MM.1S (cell line): ENCODE results near the gene CNKSR3.

Experiments
- EZH2 ChIP-seq: fragments of 300-600 bp; sonication (generic); optimal IDR thresholded peaks from 2 replicates; pipeline ENCODE3; 2017; ENCODE audit warnings: low read depth, mild to moderate bottlenecking, antibody characterized with exemption, low read length, mixed read lengths
- EZH2phosphoT487 ChIP-seq: fragments of 300-600 bp; sonication (generic); IDR thresholded peaks from 2 replicates; pipeline ENCODE4 v1.6.1; 2018; ENCODE audit warnings: antibody characterized with exemption, low read length
- TF ChIP-seq, protein P1 (sequence below): fragments of 300-600 bp; sonication (generic); IDR thresholded peaks from 2 replicates; pipeline ENCODE4 v1.5.1; 2016; ENCODE audit warnings: antibody characterized with exemption, low read length, mixed read lengths

DNA sequence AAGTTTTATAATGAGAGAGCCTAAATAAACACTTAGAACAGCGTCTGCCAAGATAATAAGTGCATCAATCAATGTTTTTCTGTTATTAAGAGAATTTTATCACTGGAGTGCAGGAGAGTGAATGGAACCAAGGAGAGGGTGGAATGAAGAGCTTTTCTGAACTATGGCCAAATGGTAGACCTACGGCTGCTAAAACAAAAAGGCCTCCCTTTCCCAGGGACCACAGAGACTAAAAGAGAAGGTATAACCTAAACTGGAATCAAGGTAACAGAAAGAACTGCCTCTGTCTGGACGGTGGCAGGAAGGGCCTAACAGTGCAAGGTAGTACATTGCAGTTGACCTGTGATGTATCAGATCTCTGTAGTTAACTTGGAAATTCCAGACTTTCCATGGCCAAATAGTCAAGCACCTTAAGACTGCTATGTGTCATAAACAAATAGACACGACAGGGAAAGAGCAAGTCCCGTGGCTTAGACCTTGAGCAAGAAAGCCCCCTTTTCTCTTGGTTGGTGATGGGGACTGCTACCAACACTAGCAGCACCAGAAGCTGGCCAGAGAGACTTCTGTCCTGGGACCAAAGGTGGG lies 5.5 kb downstream of the CNKSR3 start:
- TF ChIP-seq, protein P1, sequence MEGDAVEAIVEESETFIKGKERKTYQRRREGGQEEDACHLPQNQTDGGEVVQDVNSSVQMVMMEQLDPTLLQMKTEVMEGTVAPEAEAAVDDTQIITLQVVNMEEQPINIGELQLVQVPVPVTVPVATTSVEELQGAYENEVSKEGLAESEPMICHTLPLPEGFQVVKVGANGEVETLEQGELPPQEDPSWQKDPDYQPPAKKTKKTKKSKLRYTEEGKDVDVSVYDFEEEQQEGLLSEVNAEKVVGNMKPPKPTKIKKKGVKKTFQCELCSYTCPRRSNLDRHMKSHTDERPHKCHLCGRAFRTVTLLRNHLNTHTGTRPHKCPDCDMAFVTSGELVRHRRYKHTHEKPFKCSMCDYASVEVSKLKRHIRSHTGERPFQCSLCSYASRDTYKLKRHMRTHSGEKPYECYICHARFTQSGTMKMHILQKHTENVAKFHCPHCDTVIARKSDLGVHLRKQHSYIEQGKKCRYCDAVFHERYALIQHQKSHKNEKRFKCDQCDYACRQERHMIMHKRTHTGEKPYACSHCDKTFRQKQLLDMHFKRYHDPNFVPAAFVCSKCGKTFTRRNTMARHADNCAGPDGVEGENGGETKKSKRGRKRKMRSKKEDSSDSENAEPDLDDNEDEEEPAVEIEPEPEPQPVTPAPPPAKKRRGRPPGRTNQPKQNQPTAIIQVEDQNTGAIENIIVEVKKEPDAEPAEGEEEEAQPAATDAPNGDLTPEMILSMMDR = no peak
- TF ChIP-seq EZH2 (no peak), EZH2phosphoT487 (no peak)
